Stimulated activated CD4-positive, alpha-beta T cell treated with anti-CD3 and anti-CD28 coated beads, TNF-alpha, amount 100 ng/mL, for 48 hours (primary cell): ENCODE measurements around the gene RAB11FIP5.
A peak's percentile ranks its signal among the peaks of the same experiment; 100 is the strongest.

Experiments
- DNase-seq, 3 donors: peaks; one replicate each; pipeline ENCODE4 v3.0.0-alpha.2; 2020; ENCODE audit warnings: low read depth in 3 of 3

Gene RAB11FIP5

GRCh38 chr2:73084971-73085370 is 27.8 kb downstream of the RAB11FIP5 start:
- DNase-seq: no peak

GRCh38 chr2:73083886-73084800 is 28.6 kb downstream of the RAB11FIP5 start:
- DNase-seq: no peak

GRCh38 chr2:73082523-73083410 is 30.0 kb downstream of the RAB11FIP5 start:
- no peak for DNase-seq

GRCh38 chr2:73081181-73081671 is 31.5 kb downstream of the RAB11FIP5 start:
- DNase-seq: no peak

- no peak for DNase-seq
These were observed 32.2 kb downstream of the RAB11FIP5 start for GRCh38 chr2:73080321-73081131.

GRCh38 chr2:73079636-73080035 is 33.1 kb downstream of the RAB11FIP5 start:
- no peak for DNase-seq

GRCh38 chr2:73078457-73079411 is 34.0 kb downstream of the RAB11FIP5 start:
- no peak for DNase-seq

- DNase-seq: no peak
These were observed 35.3 kb downstream of the RAB11FIP5 start for GRCh38 chr2:73077424-73077795.

GRCh38 chr2:73076701-73077423 is 35.9 kb downstream of the RAB11FIP5 start:
- DNase-seq: no peak

GRCh38 chr2:73075477-73076373 is 37.0 kb downstream of the RAB11FIP5 start:
- DNase-seq: no peak

- no peak for DNase-seq
These were observed 38.4 kb downstream of the RAB11FIP5 start for GRCh38 chr2:73074110-73075069.

- no peak for DNase-seq
These were observed 40.3 kb downstream of the RAB11FIP5 start for GRCh38 chr2:73072416-73072815.

- no peak for DNase-seq
These were observed 40.7 kb downstream of the RAB11FIP5 start for GRCh38 chr2:73072129-73072395.

- peak; percentile 89 to 94 (median 92) for DNase-seq
These were observed 41.2 kb downstream of the RAB11FIP5 start, which contains the start of gene SFXN5 for GRCh38 chr2:73071360-73072128. Gene SFXN5, minus strand, starts transcription at chr2:73071712. Its CDS starts 7 bp downstream, at chr2:73071705.

- peak in 2 of 3 donors; percentile 19 to 39 for DNase-seq
These were observed 41.9 kb downstream of the RAB11FIP5 start for GRCh38 chr2:73070643-73071359.
